ENCODE data around the gene SMCO4.
"Not testable (repeated sequence)": the region's sequence is repeated elsewhere in the genome, so short reads cannot be mapped to it uniquely, and the experiment has no call there.

The SMCO4 gene

GRCh38 chr11:93464927-93465540 lies 78.2 kb downstream of the SMCO4 start:
- DNase-seq, result no peak

- DNase-seq, result not testable (repeated sequence)
These were observed 79.5 kb downstream of the SMCO4 start for GRCh38 chr11:93463666-93464065.

GRCh38 chr11:93458286-93458685 lies 84.9 kb downstream of the SMCO4 start:
- DNase-seq, result no peak

- DNase-seq, result no peak
These were observed 98.5 kb downstream of the SMCO4 start for GRCh38 chr11:93444617-93445073.

- DNase-seq, result not testable (repeated sequence)
These were observed 100.0 kb downstream of the SMCO4 start for GRCh38 chr11:93443232-93443631.

- DNase-seq, result no peak
These were observed 110.9 kb downstream of the SMCO4 start for GRCh38 chr11:93432247-93432646.
